Liver (tissue), 9 donors: Measurements from ENCODE around the gene PLOD3. TPM values are rescaled to one million over a fixed set of nuclear protein-coding genes. Genes with fewer than 3 reads are reported as not detected.
"Not testable (repeated sequence)": the region's sequence is repeated elsewhere in the genome, so short reads cannot be mapped to it uniquely, and the experiment has no call there.

ENCODE experiments used
- DNase-seq: peaks from one replicate; pipeline ENCODE4 v3.0.0-alpha.2; 2017; ENCODE audit warnings: low spot score
- H3K27ac ChIP-seq, 2 donors: one replicate each; pipeline ENCODE4 v1.7.0; 2013; ENCODE audit warnings: inconsistent platforms in 2 of 2, low read length in 2 of 2, control low read depth in 1 of 2, low read depth in 1 of 2, mild to moderate bottlenecking in 1 of 2
- H3K27me3 ChIP-seq, 4 donors: one replicate each; pipeline versions ENCODE4 v1.6.1 to v1.7.0; 2013; ENCODE audit warnings: low read length in 3 of 4, inconsistent platforms in 1 of 4, mild to moderate bottlenecking in 1 of 4, moderate library complexity in 1 of 4; ENCODE audit not compliant: control insufficient read depth in 4 of 4, insufficient read depth in 4 of 4
- H3K36me3 ChIP-seq, 4 donors: one replicate each; pipeline versions ENCODE4 v1.6.1 to v1.7.0; 2013; ENCODE audit warnings: low read length in 3 of 4, mild to moderate bottlenecking in 3 of 4, low read depth in 1 of 4, moderate library complexity in 1 of 4; ENCODE audit not compliant: control insufficient read depth in 4 of 4, insufficient read depth in 3 of 4
- H3K4me1 ChIP-seq, 4 donors: one replicate each; pipeline versions ENCODE4 v1.6.1 to v1.7.0; 2013; ENCODE audit warnings: low read length in 3 of 4, mild to moderate bottlenecking in 3 of 4, moderate library complexity in 1 of 4; ENCODE audit not compliant: control insufficient read depth in 4 of 4, insufficient read depth in 4 of 4
- H3K4me3 ChIP-seq, 3 donors: one replicate each; pipeline versions ENCODE4 v1.6.1 to v1.7.0; 2013; ENCODE audit warnings: low read length in 3 of 3, control low read depth in 1 of 3, low read depth in 1 of 3, mild to moderate bottlenecking in 1 of 3
- H3K9ac ChIP-seq, 2 donors: one replicate each; pipeline ENCODE4 v1.7.0; 2013; ENCODE audit warnings: low read length in 2 of 2, mild to moderate bottlenecking in 2 of 2, moderate library complexity in 2 of 2, control low read depth in 1 of 2, low read depth in 1 of 2
- H3K9me3 ChIP-seq, 4 donors: one replicate each; pipeline versions ENCODE4 v1.6.1 to v1.7.0; 2013; ENCODE audit warnings: low read length in 3 of 4; ENCODE audit not compliant: control insufficient read depth in 4 of 4
- ATF3 ChIP-seq: IDR thresholded peaks from 2 replicates; pipeline ENCODE4 v1.6.1; 2016; ENCODE audit warnings: antibody characterized with exemption
- CTCF ChIP-seq: fragments of 150-350 bp; IDR thresholded peaks from 2 replicates; pipeline ENCODE4 v1.5.1; 2017; ENCODE audit warnings: improper control_type of control experiment, low read depth, low read length; ENCODE audit not compliant: missing input control
- FOXA1 ChIP-seq: IDR thresholded peaks from 2 replicates; pipeline ENCODE4 v1.6.1; 2016; ENCODE audit warnings: antibody characterized with exemption
- FOXA2 ChIP-seq: IDR thresholded peaks from 2 replicates; pipeline ENCODE4 v1.6.1; 2016; ENCODE audit warnings: antibody characterized with exemption
- GABPA ChIP-seq, 2 donors: IDR thresholded peaks in 1 of 2; conservative IDR thresholded peaks in 1 of 2; 2 replicates each; pipeline ENCODE4 v1.6.1; 2016; ENCODE audit warnings: antibody characterized with exemption in 2 of 2, mild to moderate bottlenecking in 1 of 2, moderate library complexity in 1 of 2
- HNF4A ChIP-seq, 2 donors: conservative IDR thresholded peaks; 2 replicates each; pipeline ENCODE4 v1.6.1; 2016; ENCODE audit warnings: antibody characterized with exemption in 2 of 2, mild to moderate bottlenecking in 2 of 2
- HNF4G ChIP-seq: IDR thresholded peaks from 2 replicates; pipeline ENCODE4 v1.6.1; 2016; ENCODE audit warnings: antibody characterized with exemption
- JUND ChIP-seq, 2 donors: IDR thresholded peaks; 2 replicates each; pipeline ENCODE4 v1.6.1; 2016; ENCODE audit warnings: antibody characterized with exemption in 2 of 2
- MAX ChIP-seq: IDR thresholded peaks from 2 replicates; pipeline ENCODE4 v1.6.1; 2016; ENCODE audit warnings: antibody characterized with exemption
- NR2F2 ChIP-seq: IDR thresholded peaks from 2 replicates; pipeline ENCODE4 v1.6.1; 2016; ENCODE audit warnings: antibody characterized with exemption
- RAD21 ChIP-seq, 2 donors: IDR thresholded peaks; 2 replicates each; pipeline ENCODE4 v1.6.1; 2016; ENCODE audit warnings: antibody characterized with exemption in 2 of 2, mild to moderate bottlenecking in 2 of 2
- REST ChIP-seq: IDR thresholded peaks from 2 replicates; pipeline ENCODE4 v1.6.1; 2016; ENCODE audit warnings: antibody characterized with exemption, mild to moderate bottlenecking
- RXRA ChIP-seq, 2 donors: IDR thresholded peaks; 2 replicates each; pipeline ENCODE4 v1.6.1; 2017 to 2018; ENCODE audit warnings: antibody characterized with exemption in 2 of 2, mild to moderate bottlenecking in 1 of 2
- SP1 ChIP-seq: IDR thresholded peaks from 2 replicates; pipeline ENCODE4 v1.6.1; 2018; ENCODE audit warnings: antibody characterized with exemption, mild to moderate bottlenecking
- TAF1 ChIP-seq: conservative IDR thresholded peaks from 2 replicates; pipeline ENCODE4 v1.6.1; 2016; ENCODE audit warnings: antibody characterized with exemption, mild to moderate bottlenecking
- ZBTB33 ChIP-seq: IDR thresholded peaks from 2 replicates; pipeline ENCODE4 v1.6.1; 2016; ENCODE audit warnings: antibody characterized with exemption
- WGBS: extraction: QIAGEN DNeasy Blood & Tissue Kit; methylation state at CpG from one replicate; pipeline ENCODE4 v1.1.7; 2013; 5-methylcytosine and 5-hydroxymethylcytosine counted together
- polyA plus RNA-seq, 2 donors: library from polyadenylated mRNA; stranded (reverse) in 1 of 2; unstranded in 1 of 2; fragments of 200-250 nt in 1 of 2; fragments of >200 nt in 1 of 2; fragmentation: Nextera tagmentation in 1 of 2; extraction: Ambion mirVana in 1 of 2; gene quantifications; one replicate each; pipeline versions ENCODE4 v1.2.1 to v1.2.3, GENCODE V29; 2013 to 2015
- total RNA-seq, 2 donors: library from RNA; depleted of rRNA; stranded (reverse); fragments of >200 nt; gene quantifications; one replicate each; pipeline ENCODE4 v1.2.3, GENCODE V29; 2014
- donor health status: healthy.
- donor health status: healthy.
- donor health status: healthy.
- donor health status: healthy.
- donor health status: healthy.

Gene PLOD3
- total and polyA plus RNA-seq, 4 donors: 19.4 to 42.9 (median 27.7) TPM

GRCh38 chr7:101255796-101256195 is 38.4 kb upstream of the PLOD3 start:
- WGBS: 80% methylated on average over 4 of the region's 4 CpGs
- Histone ChIP-seq H3K9me3 (no peaks in the 10 kb centered on the region), H3K4me1 (peaks cover 0 to 14% (median 9%) of the 10 kb centered on the region in 4 donors), H3K36me3 (no peaks in the 10 kb centered on the region), H3K27ac (no peak overlapping the region), H3K4me3 (no peak overlapping the region), H3K9ac (no peak overlapping the region), H3K27me3 (no peaks in the 10 kb centered on the region)
- DNase-seq: no peak
- TF ChIP-seq TAF1 (no peak), HNF4G (no peak), HNF4A (conservative IDR thresholded peaks at IDR 0.05) (no peak), GABPA (IDR thresholded peaks at IDR 0.05 in 1 of 2, conservative IDR thresholded peaks at IDR 0.05 in 1 of 2) (no peak), FOXA2 (no peak), SP1 (no peak), CTCF (no peak), FOXA1 (no peak), MAX (no peak), REST (no peak), NR2F2 (no peak), ZBTB33 (no peak), JUND (IDR thresholded peaks at IDR 0.05) (no peak), RAD21 (IDR thresholded peaks at IDR 0.05) (no peak), ATF3 (no peak), RXRA (IDR thresholded peaks at IDR 0.05) (no peak)

- not testable (repeated sequence) for DNase-seq, H3K36me3 ChIP-seq, H3K9ac ChIP-seq, H3K9me3 ChIP-seq, H3K27me3 ChIP-seq, H3K4me3 ChIP-seq, H3K27ac ChIP-seq
- WGBS: 92% methylated on average over 5 of the region's 5 CpGs
- H3K4me1 ChIP-seq: peaks cover 0 to 20% (median 12%) of the 10 kb centered on the region in 4 donors
Measured at GRCh38 chr7:101253199-101253598, 35.8 kb upstream of the PLOD3 start.
